IPS-NIHi7 (cell line): ENCODE measurements around the gene POLR2E.

Experiments
- DNase-seq: peaks from one replicate; pipeline ENCODE4 v3.0.0; 2012; ENCODE audit warnings: mixed read lengths; ENCODE audit errors: extremely low spot score

POLR2E gene

GRCh38 chr19:1049106-1049505 is 46.1 kb downstream of the POLR2E start:
- no peak for DNase-seq

- peak; percentile 70 for DNase-seq
These were observed 47.5 kb downstream of the POLR2E start for GRCh38 chr19:1047696-1048147.

- no peak for DNase-seq
These were observed 48.1 kb downstream of the POLR2E start for GRCh38 chr19:1046836-1047695.

- no peak for DNase-seq
These were observed 49.0 kb downstream of the POLR2E start for GRCh38 chr19:1046117-1046626.

- peak; percentile 91 for DNase-seq
These were observed 50.0 kb downstream of the POLR2E start for GRCh38 chr19:1045247-1045603.

GRCh38 chr19:1042689-1043511 is 52.3 kb downstream of the POLR2E start:
- DNase-seq, result no peak

- no peak for DNase-seq
These were observed 53.1 kb downstream of the POLR2E start for GRCh38 chr19:1041835-1042685.

- DNase-seq, result no peak
These were observed 53.8 kb downstream of the POLR2E start for GRCh38 chr19:1041272-1041834.

- peak; percentile 97 for DNase-seq
These were observed 54.5 kb downstream of the POLR2E start for GRCh38 chr19:1040476-1041271.

- peak; percentile 90 for DNase-seq
These were observed 55.3 kb downstream of the POLR2E start, which contains the start of gene ABCA7 for GRCh38 chr19:1039646-1040475. Gene ABCA7, plus strand, starts transcription at chr19:1040107. Its CDS starts 1,255 bp downstream, at chr19:1041362.

- no peak for DNase-seq
These were observed 56.1 kb downstream of the POLR2E start for GRCh38 chr19:1038978-1039645.

- no peak for DNase-seq
These were observed 57.5 kb downstream of the POLR2E start for GRCh38 chr19:1037621-1038064.
